NCI-H2171 (cell line): Measurements from ENCODE around the gene AUH.

ENCODE experiments used
- DNase-seq: peaks from one replicate; lab custom pipeline; 2025; lab: John Stamatoyannopoulos, UW

The AUH gene

DNA sequence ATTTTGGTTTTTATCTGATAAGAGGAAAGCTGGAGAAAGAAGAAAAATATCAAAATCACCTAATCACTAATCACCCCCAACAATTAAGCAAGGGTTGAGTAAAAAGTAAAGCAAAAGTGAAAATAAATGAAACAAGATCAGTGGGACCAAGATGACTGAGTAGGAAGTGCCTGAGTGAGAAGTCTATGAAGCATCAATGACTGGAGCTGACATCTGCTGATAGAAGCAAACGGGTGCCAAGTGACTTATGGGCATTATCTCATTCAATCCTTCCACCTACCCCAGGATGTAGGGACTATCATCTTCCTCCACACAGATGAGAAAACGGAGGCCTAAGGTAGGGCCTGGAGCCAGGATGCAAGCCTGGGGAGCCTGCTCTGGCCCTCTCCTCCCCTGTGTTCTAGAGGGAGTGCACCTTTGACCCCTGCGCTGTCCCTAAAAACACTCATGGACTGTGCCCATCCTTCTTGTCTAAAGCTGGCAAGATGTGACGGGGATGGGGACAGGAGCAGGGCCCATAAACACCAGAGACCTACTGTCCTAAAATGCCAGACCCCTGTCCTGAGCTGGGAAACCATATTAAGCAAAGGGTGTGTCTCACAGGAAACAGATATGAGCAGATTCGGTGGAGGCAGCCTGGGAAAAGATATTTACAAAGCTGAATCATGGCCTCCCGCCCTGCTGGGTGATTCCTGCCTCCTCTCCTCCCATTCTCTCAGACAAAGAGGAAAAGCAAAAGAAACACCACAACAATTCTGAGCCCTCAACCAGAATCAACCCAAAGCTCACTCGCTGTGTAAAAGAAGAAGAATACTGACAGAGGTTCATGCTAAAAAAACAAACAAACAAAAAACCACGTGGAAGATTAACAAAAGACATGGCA lies 116.0 kb downstream of the AUH start:
- no peak for DNase-seq

GRCh38 chr9:91243029-91243428 lies 118.7 kb downstream of the AUH start:
- DNase-seq, result no peak

DNA sequence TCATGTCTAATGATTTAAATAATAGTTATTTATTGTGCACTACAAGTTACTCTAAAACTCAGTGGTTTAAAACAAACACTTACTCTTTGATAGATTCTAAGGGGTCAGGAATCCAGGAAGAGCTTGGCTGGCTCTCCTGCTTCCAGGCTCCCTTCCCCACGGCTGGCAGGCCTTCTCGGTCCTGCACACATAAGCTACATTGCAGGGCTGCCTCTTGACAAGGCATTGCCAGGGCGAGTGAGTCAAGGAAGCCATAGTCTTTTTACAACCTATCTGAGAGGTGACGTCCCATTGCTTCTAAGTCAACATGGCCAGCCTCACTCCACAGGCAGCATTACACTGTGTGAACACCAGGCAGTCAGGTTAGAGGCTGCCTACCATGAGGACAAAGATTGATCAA lies 119.8 kb downstream of the AUH start:
- no peak for DNase-seq

- DNase-seq, result no peak
These were observed 121.0 kb downstream of the AUH start for GRCh38 chr9:91240596-91241165.

DNA sequence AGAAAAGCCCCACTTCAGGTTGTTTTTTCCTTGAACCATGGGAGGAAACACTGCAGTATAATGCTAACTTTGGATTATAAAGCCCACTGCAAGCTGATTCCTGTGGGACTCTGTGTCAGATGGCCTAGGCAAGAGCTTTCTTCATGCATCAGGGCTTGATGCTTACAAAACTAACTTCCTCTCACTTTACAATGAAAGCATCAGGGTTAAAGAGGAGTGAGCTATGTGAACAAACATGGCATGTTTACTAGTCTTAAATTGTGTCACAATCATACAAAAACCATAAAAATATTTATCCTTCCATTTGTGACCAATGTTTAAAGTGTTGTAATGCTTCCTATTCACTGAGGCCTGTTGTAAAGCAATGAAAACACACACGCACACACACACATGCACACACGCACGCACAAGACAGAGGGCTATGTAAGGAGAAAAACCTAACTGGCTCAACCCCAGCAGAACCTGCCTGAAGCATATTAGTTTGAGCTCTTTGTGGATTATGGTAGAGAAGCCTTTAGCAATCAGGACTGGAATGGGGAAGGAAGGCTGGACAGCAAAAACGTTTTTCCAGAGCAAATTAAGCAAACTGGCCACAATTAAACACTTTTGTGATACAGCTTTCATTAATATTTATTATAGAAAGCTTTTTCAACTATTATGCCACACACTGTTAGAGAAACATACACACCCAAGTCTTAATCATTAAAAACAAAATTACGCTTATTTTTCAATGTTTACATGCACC lies 122.2 kb downstream of the AUH start:
- no peak for DNase-seq

- no peak for DNase-seq
These were observed 127.2 kb downstream of the AUH start for GRCh38 chr9:91234523-91234922.

- DNase-seq, result no peak
These were observed 130.1 kb downstream of the AUH start for GRCh38 chr9:91231619-91232018.

DNA sequence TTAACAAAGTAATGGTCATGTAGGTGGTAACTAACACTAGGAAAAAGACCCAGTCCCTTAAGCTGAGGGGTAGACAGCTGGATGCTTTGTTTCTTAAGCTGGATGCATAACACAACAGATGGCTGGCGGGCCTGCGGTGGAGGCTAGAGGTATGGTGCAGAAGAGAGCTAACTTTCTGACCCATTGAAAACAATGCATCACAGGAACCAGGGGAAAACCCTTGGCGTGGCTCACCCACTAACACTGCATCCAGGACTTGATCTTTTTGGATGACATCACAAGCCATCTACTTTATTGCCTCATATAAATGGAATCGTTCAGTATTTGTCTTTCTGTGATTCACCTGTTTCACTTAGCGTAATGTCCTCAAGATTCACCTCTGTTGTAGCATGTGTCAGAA lies 138.7 kb downstream of the AUH start:
- no peak for DNase-seq

DNA sequence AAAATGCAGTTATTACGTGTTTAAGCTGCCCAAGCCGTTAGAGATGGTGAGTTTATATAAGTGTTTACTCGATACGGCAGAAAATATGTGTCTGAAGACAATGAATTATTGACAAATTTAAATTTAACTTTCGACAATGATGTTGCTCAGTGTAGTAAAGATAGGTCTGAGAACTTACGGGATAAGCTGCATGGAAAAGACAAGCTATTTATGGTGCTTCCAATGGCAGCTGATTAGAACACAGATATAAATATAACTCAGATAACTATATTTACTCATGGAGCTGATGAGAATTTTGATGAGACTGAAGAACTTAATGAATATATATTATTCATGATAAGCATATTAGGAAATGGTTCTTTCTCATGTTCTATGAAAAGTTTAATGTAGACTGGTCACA lies 139.3 kb downstream of the AUH start:
- no peak for DNase-seq

- DNase-seq, result no peak
These were observed 140.4 kb downstream of the AUH start for GRCh38 chr9:91221332-91221731.

- no peak for DNase-seq
These were observed 141.1 kb downstream of the AUH start for GRCh38 chr9:91220491-91221135.

GRCh38 chr9:91220021-91220420 lies 141.7 kb downstream of the AUH start:
- no peak for DNase-seq

DNA sequence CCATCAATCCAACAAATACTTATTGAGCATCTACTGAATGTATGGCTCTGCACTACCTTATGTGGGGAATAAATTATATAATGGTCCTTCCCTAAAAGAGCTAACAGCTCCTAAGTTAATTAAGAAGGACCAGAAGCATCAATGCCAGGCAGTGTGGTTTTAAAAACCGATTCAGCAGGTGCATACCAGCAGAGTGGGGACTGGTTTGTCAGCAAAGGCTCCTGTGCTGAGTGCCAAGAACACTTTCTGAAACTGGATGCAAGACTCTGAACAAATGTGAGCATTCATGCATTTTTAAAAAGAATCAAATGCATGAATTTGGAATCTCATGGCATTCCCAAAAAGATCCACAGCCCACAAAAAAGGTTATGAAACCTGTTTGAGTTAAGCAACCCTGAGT lies 142.2 kb downstream of the AUH start:
- no peak for DNase-seq

DNA sequence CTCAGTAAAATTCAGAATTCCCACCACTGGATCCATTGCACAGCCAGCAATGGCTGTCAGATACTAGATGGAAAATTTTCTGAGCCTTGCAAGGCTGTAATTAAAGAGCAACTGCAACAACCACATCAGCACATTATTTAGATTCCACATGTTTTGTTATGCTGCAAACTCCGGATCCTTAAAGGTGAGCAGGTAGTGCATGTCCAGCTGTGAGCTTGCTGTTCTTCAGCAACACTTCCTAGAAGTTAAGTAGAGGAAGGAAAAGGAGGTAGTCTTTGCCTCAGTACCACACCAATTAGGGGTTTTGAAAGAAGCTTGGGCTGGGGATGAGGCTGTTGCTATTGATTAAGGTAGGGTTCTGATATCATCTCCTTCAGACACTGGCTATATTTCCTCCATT lies 144.3 kb downstream of the AUH start:
- DNase-seq, result no peak

DNA sequence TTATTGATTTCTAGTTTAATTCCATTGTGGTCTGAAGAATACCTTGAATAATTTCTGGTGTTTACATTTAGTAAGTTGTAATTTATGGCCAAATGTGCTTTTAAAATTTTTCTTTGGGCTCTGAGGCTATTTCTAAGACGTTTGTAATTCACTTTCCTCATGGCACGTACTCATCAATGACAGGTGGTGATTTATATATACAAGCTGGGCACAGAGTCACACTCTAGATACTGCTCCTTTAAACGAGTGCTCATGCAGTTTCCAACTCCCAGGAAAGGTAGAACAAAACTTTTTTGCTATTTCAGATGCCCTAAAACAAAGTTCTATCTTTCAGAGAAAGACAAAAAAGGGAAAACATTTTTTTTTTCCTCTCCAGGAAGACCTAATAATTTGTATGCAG lies 146.9 kb downstream of the AUH start:
- no peak for DNase-seq

- no peak for DNase-seq
These were observed 147.6 kb downstream of the AUH start for GRCh38 chr9:91214086-91214485.

DNA sequence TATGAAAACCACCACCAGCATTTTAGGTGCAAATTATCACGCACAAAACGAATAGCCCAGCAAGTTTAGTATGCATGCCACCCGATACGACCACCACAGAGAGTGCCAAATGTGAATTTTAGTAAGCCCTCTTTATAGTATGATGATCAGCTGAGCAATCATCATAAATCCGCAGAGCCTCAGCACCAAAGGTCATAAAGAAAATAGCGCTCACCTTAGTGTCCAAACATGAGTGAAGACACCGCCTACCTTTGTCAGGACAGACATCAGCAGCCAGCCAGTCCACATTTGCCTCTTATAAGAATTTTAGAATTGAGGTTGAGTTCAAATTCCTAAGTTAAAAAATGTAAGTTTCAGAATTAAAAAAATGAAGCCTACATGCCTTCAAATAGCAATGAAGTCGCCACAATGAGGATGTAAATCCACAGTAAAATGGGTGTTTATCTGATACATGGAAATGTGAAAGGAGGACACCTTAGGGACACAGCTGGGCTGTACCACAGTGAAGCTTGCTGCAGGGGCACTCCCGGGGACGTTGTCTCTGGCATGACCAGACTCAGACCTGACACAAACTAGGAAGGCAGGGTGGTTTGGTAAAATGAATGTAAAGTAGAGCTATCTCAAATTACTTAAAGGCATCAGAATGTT lies 149.0 kb downstream of the AUH start:
- no peak for DNase-seq

- DNase-seq, result no peak
These were observed 149.8 kb downstream of the AUH start for GRCh38 chr9:91211919-91212318.

DNA sequence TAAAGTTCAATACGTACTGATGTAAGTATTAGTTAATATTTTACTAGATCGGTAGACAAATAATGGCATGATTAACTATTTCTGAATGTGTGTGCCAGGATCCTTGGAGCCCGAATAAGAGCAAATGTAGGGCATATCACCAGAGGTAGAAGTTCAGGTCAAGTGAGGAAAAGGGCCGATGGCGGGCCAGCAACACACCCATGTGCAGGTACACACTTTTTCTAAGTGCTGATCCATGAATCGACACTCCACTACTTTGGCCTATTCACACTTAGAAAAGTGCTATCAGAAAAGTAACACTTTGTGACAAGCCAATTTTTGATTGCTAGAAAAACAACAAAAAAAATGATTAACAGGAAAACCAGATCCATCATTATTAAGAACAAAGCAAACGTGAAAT lies 150.3 kb downstream of the AUH start:
- DNase-seq, result no peak

GRCh38 chr9:91210318-91210717 lies 151.4 kb downstream of the AUH start:
- DNase-seq, result no peak

- no peak for DNase-seq
These were observed 152.9 kb downstream of the AUH start for GRCh38 chr9:91208837-91209236.

GRCh38 chr9:91208419-91208745 lies 153.3 kb downstream of the AUH start:
- no peak for DNase-seq
